Thoracic aorta endothelial cell (primary cell): Measurements from ENCODE around the gene CYP3A5. TPM values are rescaled to one million over a fixed set of nuclear protein-coding genes. Genes with fewer than 3 reads are reported as not detected.

ENCODE experiments used
- small RNA-seq: library from RNA; depleted of rRNA; stranded (forward); fragments of <200 nt; gene quantifications from one replicate; pipeline ENCODE3, GENCODE V24; 2012
- total RNA-seq: library from RNA; depleted of rRNA; stranded (reverse); fragments of >200 nt; gene quantifications from 2 replicates; pipeline ENCODE4 v1.2.3, GENCODE V29; 2012

The CYP3A5 gene
- total RNA-seq: not detected in 2 replicates

GRCh38 chr7:99679400-99680191 is at the start of gene CYP3A5:
TSS of gene CYP3A5 (minus strand) at chr7:99679996. CDS start at chr7:99679896, 100 bp downstream.

GRCh38 chr7:99616359-99617191 is 63.2 kb downstream of the CYP3A5 start, which contains the start of gene ZSCAN25:
TSS of gene ZSCAN25 (plus strand) at chr7:99616946. CDS start at chr7:99619607, 2,661 bp downstream.

Small RNA genes within 50 kb of the gene (small RNA-seq; reads per million reads assigned to genes)
- not detected for gene CYP3A51P
- gene CYP3A7-CYP3A51P: not detected

Other genes with a start within 250 kb of the CYP3A5 start
- gene PTCD1, start 241.2 kb downstream of the CYP3A5 start, total RNA-seq: 3.3 and 4.0 TPM in 2 replicates
- 26.5 and 30.5 TPM in 2 replicates for gene CPSF4, start 241.1 kb downstream of the CYP3A5 start, total RNA-seq
- gene ATP5MF, start 213.8 kb downstream of the CYP3A5 start, total RNA-seq: 404 and 586 TPM in 2 replicates
- 9.8 and 11.9 TPM in 2 replicates for gene ZNF789, start 207.1 kb downstream of the CYP3A5 start, total RNA-seq
- 24.2 and 27.4 TPM in 2 replicates for gene ZNF394, start 179.7 kb downstream of the CYP3A5 start, total RNA-seq
- gene ZKSCAN5, start 175.3 kb downstream of the CYP3A5 start, total RNA-seq: 13.6 and 14.8 TPM in 2 replicates
- gene FAM200A, start 127.9 kb downstream of the CYP3A5 start, total RNA-seq: 6.5 and 8.1 TPM in 2 replicates
- 21.4 and 24.3 TPM in 2 replicates for gene ZNF655, start 121.4 kb downstream of the CYP3A5 start, total RNA-seq
- 0.43 TPM in 1 of 2 replicates, not detected in the other for gene TMEM225B, start 81.7 kb downstream of the CYP3A5 start, total RNA-seq
- gene ZSCAN25, start 63.0 kb downstream of the CYP3A5 start, total RNA-seq: 12.3 and 12.4 TPM in 2 replicates
- 0.07 and 0.27 TPM in 2 replicates for gene CYP3A7, start 55.2 kb upstream of the CYP3A5 start, total RNA-seq
- gene CYP3A4, start 104.2 kb upstream of the CYP3A5 start, total RNA-seq: not detected in 2 replicates
- gene CYP3A43, start 148.0 kb upstream of the CYP3A5 start, total RNA-seq: not detected in 2 replicates
- 0.22 and 0.53 TPM in 2 replicates for gene OR2AE1, start 197.0 kb upstream of the CYP3A5 start, total RNA-seq
- 22.5 and 28.4 TPM in 2 replicates for gene TRIM4, start 239.5 kb upstream of the CYP3A5 start, total RNA-seq
- 0.13 TPM in 1 of 2 replicates, not detected in the other for gene GJC3, start 249.6 kb upstream of the CYP3A5 start, total RNA-seq